Testis (tissue), 2 donors: ENCODE measurements around the gene HAGH.

ENCODE experiments used
- POLR2A ChIP-seq: fragments of 450-650 bp; IDR thresholded peaks from one replicate; pipeline ENCODE4 v1.6.1; 2017; ENCODE audit warnings: antibody characterized with exemption, mild to moderate bottlenecking, moderate library complexity
- TF ChIP-seq, protein P1 (sequence below), 3 experiments: fragments of 450-650 bp in 2 of 3; fragments of 200-600 bp in 1 of 3; sonication (generic) in 1 of 3; IDR thresholded peaks; one replicate each; pipeline ENCODE4 v1.5.1; 2016 to 2019; ENCODE audit warnings: antibody characterized with exemption in 3 of 3, mild to moderate bottlenecking in 2 of 3, moderate library complexity in 1 of 3

DNA sequence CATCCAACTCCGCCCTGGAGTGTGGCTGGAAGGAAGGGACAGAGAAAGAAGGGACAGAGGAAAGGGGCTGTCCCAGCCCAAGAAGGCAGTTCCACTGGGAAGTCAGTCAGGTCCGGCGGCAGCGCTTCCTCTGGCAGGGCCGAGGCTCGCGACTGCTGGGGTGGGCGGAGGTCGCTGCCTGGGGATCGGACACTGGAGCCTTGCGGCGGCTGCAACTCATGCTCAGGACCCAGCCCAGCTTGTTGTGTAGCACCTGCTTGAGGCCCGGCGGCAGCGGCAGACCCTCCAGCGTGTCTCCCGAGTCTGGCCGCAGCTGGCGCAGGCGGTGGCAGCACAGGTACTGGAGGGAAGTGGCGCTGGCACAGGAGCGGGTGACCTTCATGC lies 49.6 kb downstream of the HAGH start:
- TF ChIP-seq POLR2A, result no peak
- TF ChIP-seq, protein P1, sequence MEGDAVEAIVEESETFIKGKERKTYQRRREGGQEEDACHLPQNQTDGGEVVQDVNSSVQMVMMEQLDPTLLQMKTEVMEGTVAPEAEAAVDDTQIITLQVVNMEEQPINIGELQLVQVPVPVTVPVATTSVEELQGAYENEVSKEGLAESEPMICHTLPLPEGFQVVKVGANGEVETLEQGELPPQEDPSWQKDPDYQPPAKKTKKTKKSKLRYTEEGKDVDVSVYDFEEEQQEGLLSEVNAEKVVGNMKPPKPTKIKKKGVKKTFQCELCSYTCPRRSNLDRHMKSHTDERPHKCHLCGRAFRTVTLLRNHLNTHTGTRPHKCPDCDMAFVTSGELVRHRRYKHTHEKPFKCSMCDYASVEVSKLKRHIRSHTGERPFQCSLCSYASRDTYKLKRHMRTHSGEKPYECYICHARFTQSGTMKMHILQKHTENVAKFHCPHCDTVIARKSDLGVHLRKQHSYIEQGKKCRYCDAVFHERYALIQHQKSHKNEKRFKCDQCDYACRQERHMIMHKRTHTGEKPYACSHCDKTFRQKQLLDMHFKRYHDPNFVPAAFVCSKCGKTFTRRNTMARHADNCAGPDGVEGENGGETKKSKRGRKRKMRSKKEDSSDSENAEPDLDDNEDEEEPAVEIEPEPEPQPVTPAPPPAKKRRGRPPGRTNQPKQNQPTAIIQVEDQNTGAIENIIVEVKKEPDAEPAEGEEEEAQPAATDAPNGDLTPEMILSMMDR (IDR thresholded peaks at IDR 0.05), result no peak
